Right lobe of liver (tissue), 6 donors: ENCODE data around the gene CD200R1. TPM values are rescaled to one million over a fixed set of nuclear protein-coding genes. Genes with fewer than 3 reads are reported as not detected.

ENCODE experiments used
- ATAC-seq, 4 donors: fragments of 200-7000 bp; cut with Tn5 transposase; one replicate each; pipeline ENCODE4 v1.9.1; 2020; ENCODE audit warnings: mild to moderate bottlenecking in 4 of 4, moderate library complexity in 4 of 4
- DNase-seq, 3 donors: peaks; one replicate each; pipeline ENCODE4 v3.0.0-alpha.2; 2020
- H3K27ac ChIP-seq, 3 donors: fragments of 200-600 bp; one replicate each; pipeline ENCODE4 v1.8.0; 2022
- H3K27me3 ChIP-seq, 2 donors: fragments of 200-600 bp; one replicate each; pipeline ENCODE4 v1.8.0; 2022
- H3K36me3 ChIP-seq, 4 donors: fragments of 200-600 bp; sonication (generic) in 1 of 4; one replicate each; pipeline versions ENCODE4 v1.5.1 to v1.8.0; 2017 to 2022; ENCODE audit warnings: control low read depth in 1 of 4
- H3K4me1 ChIP-seq, 4 donors: fragments of 200-600 bp; sonication (generic) in 1 of 4; one replicate each; pipeline versions ENCODE4 v1.5.1 to v1.8.0; 2017 to 2022; ENCODE audit warnings: control low read depth in 1 of 4
- H3K4me3 ChIP-seq, 3 donors: fragments of 200-600 bp; one replicate each; pipeline ENCODE4 v1.8.0; 2022
- H3K9me3 ChIP-seq, 4 donors: fragments of 200-600 bp; sonication (generic) in 1 of 4; one replicate each; pipeline versions ENCODE4 v1.5.1 to v1.8.0; 2017 to 2022; ENCODE audit warnings: control low read depth in 1 of 4
- CTCF ChIP-seq, 4 donors: fragments of 200-600 bp in 3 of 4; fragments of 450-650 bp in 1 of 4; IDR thresholded peaks; one replicate each; pipeline versions ENCODE4 v1.5.1 to v1.8.0; 2016 to 2022; ENCODE audit warnings: antibody characterized with exemption in 4 of 4, mild to moderate bottlenecking in 2 of 4
- POLR2A ChIP-seq: fragments of 450-650 bp; IDR thresholded peaks from one replicate; pipeline ENCODE4 v1.6.1; 2017; ENCODE audit warnings: antibody characterized with exemption, mild to moderate bottlenecking
- WGBS: methylation state at CpG from one replicate; pipeline ENCODE4 v1.1.6; 2018; ENCODE audit warnings: low coverage, low lambda C conversion rate; ENCODE audit not compliant: insufficient coverage; ENCODE audit errors: missing lambda C conversion rate; 5-methylcytosine and 5-hydroxymethylcytosine counted together
- intact Hi-C, 2 donors: fragments of 100-400 bp; cut with DNase I; formaldehyde crosslinking; loops; one replicate each; pipeline versions ENCODE4 v1.11.2 to v1.14.1; 2022
- total RNA-seq, 6 experiments: library from RNA; depleted of rRNA in 2 of 6; stranded (reverse); fragments of >200 nt in 2 of 6; fragmentation: NEBNext Ultra II Directional in 3 of 6; extraction: Animal tissue kit (Norgen Biotek cat#: 25700) in 3 of 6; gene quantifications; one replicate each; pipeline versions ENCODE4 v1.1.0 to v1.2.4, GENCODE V29; 2016 to 2023
- donor health status: DM: no; HTN: yes; CAD: no.
- donor health status: DM: no; HTN: no; CAD: no.
- donor health status: DM: no; HTN: no; CAD: no.
- donor health status: DM: no; HTN: yes; CAD: no.
- donor health status: DM: no; HTN: yes; CAD: no.

CD200R1 gene
- total RNA-seq, 6 experiments from 2014 or later: 0.44 to 1.4 (median 0.86) TPM

- intact Hi-C loops: no loop called here
- ATAC-seq: peak; percentile 29 to 64 (median 60)
Measured at GRCh38 chr3:112973325-112974177, 1.4 kb downstream of the CD200R1 start.

GRCh38 chr3:112972158-112972557 is 2.7 kb downstream of the CD200R1 start:
- Histone ChIP-seq H3K27ac (no peak overlapping the region), H3K27me3 (no peaks in the 10 kb centered on the region), H3K9me3 (no peaks in the 10 kb centered on the region), H3K4me3 (no peak overlapping the region), H3K36me3 (no peaks in the 10 kb centered on the region), H3K4me1 (no peaks in the 10 kb centered on the region)
- ATAC-seq (no peak), DNase-seq (no peak)
- intact Hi-C loops: no loop called here
- no peak for TF ChIP-seq CTCF (IDR thresholded peaks at IDR 0.05)
- no peak for TF ChIP-seq POLR2A

More at GRCh38 chr3:112973325-112974177, 1.4 kb downstream of the CD200R1 start:
- no peaks in the 10 kb centered on the region for H3K27me3 ChIP-seq
- H3K4me3 ChIP-seq: peak overlapping the region in 2 of 3 donors; percentile 1 to 15
- no peaks in the 10 kb centered on the region for H3K36me3 ChIP-seq
- WGBS: 34% methylated on average over 5 of the region's 5 CpGs
- H3K27ac ChIP-seq: peak overlapping the region in 2 of 3 donors; percentile 21 to 37
- no peak for TF ChIP-seq CTCF (IDR thresholded peaks at IDR 0.05)
- TF ChIP-seq POLR2A: no peak
- DNase-seq: no peak
- no peaks in the 10 kb centered on the region for H3K9me3 ChIP-seq
- no peaks in the 10 kb centered on the region for H3K4me1 ChIP-seq

GRCh38 chr3:112967828-112968227 is 7.1 kb downstream of the CD200R1 start:
- ATAC-seq: peak in 1 of 4 donors; percentile 26
- Histone ChIP-seq H3K9me3 (no peaks in the 10 kb centered on the region), H3K27me3 (no peaks in the 10 kb centered on the region), H3K36me3 (no peaks in the 10 kb centered on the region), H3K4me1 (no peaks in the 10 kb centered on the region), H3K27ac (no peak overlapping the region), H3K4me3 (no peak overlapping the region)
- no peak for TF ChIP-seq POLR2A
- no peak for TF ChIP-seq CTCF (IDR thresholded peaks at IDR 0.05)
- intact Hi-C loops: no loop called here
- no peak for DNase-seq
- 32% methylated on average over 1 of the region's 1 CpG for WGBS

- TF ChIP-seq CTCF (IDR thresholded peaks at IDR 0.05): no peak
- Histone ChIP-seq H3K9me3 (no peaks in the 10 kb centered on the region), H3K4me1 (no peaks in the 10 kb centered on the region), H3K4me3 (no peak overlapping the region), H3K27ac (no peak overlapping the region), H3K36me3 (no peaks in the 10 kb centered on the region), H3K27me3 (no peaks in the 10 kb centered on the region)
- WGBS: 63% methylated on average over 1 of the region's 1 CpG
- ATAC-seq: no peak
- intact Hi-C loops: no loop called here
- no peak for DNase-seq
Measured at GRCh38 chr3:112967425-112967824, 7.5 kb downstream of the CD200R1 start.
